Osteocyte (in vitro differentiated cells): ENCODE results near the gene TRIM56. TPM values are rescaled to one million over a fixed set of nuclear protein-coding genes. Genes with fewer than 3 reads are reported as not detected.
A peak's percentile ranks its signal among the peaks of the same experiment; 100 is the strongest.
"Not testable (repeated sequence)": the region's sequence is repeated elsewhere in the genome, so short reads cannot be mapped to it uniquely, and the experiment has no call there.

Experiments
- DNase-seq: peaks from one replicate; pipeline ENCODE4 v3.0.0; 2021; ENCODE audit warnings: mixed read lengths; ENCODE audit not compliant: unreplicated experiment; ENCODE audit errors: extremely low spot score
- H3K27ac Mint-ChIP-seq: one replicate; pipeline ENCODE4 v1.8.0; 2021; ENCODE audit warnings: mild to moderate bottlenecking, mixed read lengths; ENCODE audit not compliant: unreplicated experiment
- H3K27me3 Mint-ChIP-seq: one replicate; pipeline ENCODE4 v1.8.0; 2021; ENCODE audit warnings: mixed read lengths; ENCODE audit not compliant: unreplicated experiment
- H3K36me3 Mint-ChIP-seq: one replicate; pipeline ENCODE4 v1.8.0; 2021; ENCODE audit warnings: mixed read lengths; ENCODE audit not compliant: unreplicated experiment
- H3K4me1 Mint-ChIP-seq: one replicate; pipeline ENCODE4 v1.8.0; 2021; ENCODE audit warnings: mixed read lengths; ENCODE audit not compliant: unreplicated experiment
- H3K4me3 Mint-ChIP-seq: one replicate; pipeline ENCODE4 v1.8.0; 2021; ENCODE audit warnings: mild to moderate bottlenecking, moderate library complexity, mixed read lengths; ENCODE audit not compliant: unreplicated experiment
- H3K9me3 Mint-ChIP-seq: one replicate; pipeline ENCODE4 v1.8.0; 2021; ENCODE audit warnings: mixed read lengths; ENCODE audit not compliant: unreplicated experiment
- CTCF ChIP-seq: fragments of 200-600 bp; sonication (generic); IDR thresholded peaks from 2 replicates; pipeline ENCODE4 v1.5.0; 2021; ENCODE audit warnings: antibody characterized with exemption, mild to moderate bottlenecking, moderate library complexity
- long read RNA-seq: library from polyadenylated mRNA; unstranded; transcript quantifications from one replicate; pipeline ENCODE4 v2.0.0, GENCODE V29; 2021
- total RNA-seq: library from RNA; stranded (reverse); gene quantifications from 2 replicates; pipeline ENCODE4 v1.2.1, GENCODE V29; 2021

TRIM56 gene
- total RNA-seq = 36.5 and 42.2 TPM in 2 replicates
- long read RNA-seq, partial matches to known transcripts = 0 of 7 reads
- long read RNA-seq, other reads (novel, unspliced or antisense) = 7 of 7 reads

- peak; percentile 94 for DNase-seq
- Mint-ChIP-seq H3K9me3 (no peaks in the 10 kb centered on the region), H3K27me3 (no peaks in the 10 kb centered on the region), H3K36me3 (no peaks in the 10 kb centered on the region), H3K4me1 (peaks cover 28% of the 10 kb centered on the region), H3K27ac (peak within 1 kb of the TSS; percentile 99), H3K4me3 (peak within 1 kb of the TSS; percentile 95)
- TF ChIP-seq CTCF = no peak
Measured at GRCh38 chr7:101085162-101085964, at the start of gene TRIM56. Gene TRIM56 (plus strand): TSS chr7:101085481. CDS start chr7:101087313, 1,832 bp downstream.

GRCh38 chr7:101035941-101036340 is 49.3 kb upstream of the TRIM56 start:
- no peak for TF ChIP-seq CTCF
- no peak overlapping the region for H3K4me3 Mint-ChIP-seq
- no peak overlapping the region for H3K27ac Mint-ChIP-seq
- H3K9me3 Mint-ChIP-seq = peaks cover 4% of the 10 kb centered on the region
- peaks cover 4% of the 10 kb centered on the region for H3K27me3 Mint-ChIP-seq
- no peaks in the 10 kb centered on the region for H3K36me3 Mint-ChIP-seq
- no peaks in the 10 kb centered on the region for H3K4me1 Mint-ChIP-seq
- no peak for DNase-seq

- not testable (repeated sequence) for H3K27me3 Mint-ChIP-seq, H3K4me1 Mint-ChIP-seq, H3K27ac Mint-ChIP-seq, H3K36me3 Mint-ChIP-seq, H3K4me3 Mint-ChIP-seq, H3K9me3 Mint-ChIP-seq, DNase-seq
Measured at GRCh38 chr7:101041283-101041682, 44.0 kb upstream of the TRIM56 start.

GRCh38 chr7:101058355-101058754 is 26.9 kb upstream of the TRIM56 start:
- H3K4me3 Mint-ChIP-seq = no peak overlapping the region
- H3K36me3 Mint-ChIP-seq = no peaks in the 10 kb centered on the region
- H3K27me3 Mint-ChIP-seq = peaks cover 53% of the 10 kb centered on the region
- no peaks in the 10 kb centered on the region for H3K4me1 Mint-ChIP-seq
- no peak for DNase-seq
- no peaks in the 10 kb centered on the region for H3K9me3 Mint-ChIP-seq
- H3K27ac Mint-ChIP-seq = no peak overlapping the region
- no peak for TF ChIP-seq CTCF

GRCh38 chr7:101059620-101059942 is 25.7 kb upstream of the TRIM56 start:
- peaks cover 56% of the 10 kb centered on the region for H3K27me3 Mint-ChIP-seq
- no peaks in the 10 kb centered on the region for H3K36me3 Mint-ChIP-seq
- no peak for DNase-seq
- H3K4me1 Mint-ChIP-seq = no peaks in the 10 kb centered on the region
- peak; percentile 3 for TF ChIP-seq CTCF
- H3K4me3 Mint-ChIP-seq = no peak overlapping the region
- H3K27ac Mint-ChIP-seq = no peak overlapping the region
- no peaks in the 10 kb centered on the region for H3K9me3 Mint-ChIP-seq
